AG10803 (cell line): ENCODE results near the gene POSTN.

ENCODE experiments used
- DNase-seq: peaks from one replicate; pipeline ENCODE4 v3.0.0; 2010; ENCODE audit warnings: low read depth
- H3K4me3 ChIP-seq: 2 replicates; pipeline ENCODE4 v1.5.1; 2011; ENCODE audit warnings: mild to moderate bottlenecking, low read length, control low read depth
- CTCF ChIP-seq: conservative IDR thresholded peaks from 2 replicates; pipeline ENCODE4 v1.5.1; 2011; ENCODE audit warnings: mild to moderate bottlenecking, low read length, control low read depth, inconsistent platforms

The POSTN gene

GRCh38 chr13:37526710-37527473, 71.7 kb downstream of the POSTN start:
- H3K4me3 ChIP-seq = no peak overlapping the region
- peak; percentile 99 for DNase-seq
- no peak for TF ChIP-seq CTCF

GRCh38 chr13:37515226-37515625, 83.3 kb downstream of the POSTN start:
- no peak for TF ChIP-seq CTCF
- DNase-seq = peak; percentile 54
- H3K4me3 ChIP-seq = no peak overlapping the region
